ENCODE measurements around the gene TRIM63. TPM values are rescaled to one million over a fixed set of nuclear protein-coding genes. Genes with fewer than 3 reads are reported as not detected.

Gene TRIM63
- total and polyA plus RNA-seq, 2 of the 13 experiments (the other 11 are each of a cell fraction or from before 2014, with no cell fraction given), result not detected

- peak in 1 of 2 experiments; percentile 11; a peak in 1 of 4 replicates for TF ChIP-seq ATF4 (CRISPR knock-in tag; IDR thresholded peaks at IDR 0.05)
- 0 out of 2 replicates have a peak, but pooled peaks have one; percentile 25 for TF ChIP-seq ZNF234 (CRISPR knock-in tag; conservative IDR thresholded peaks at IDR 0.05)
- no peak for TF ChIP-seq TOPORS (CRISPR knock-in tag; IDR thresholded peaks at IDR 0.05)
- TF ChIP-seq SMYD3 (CRISPR knock-in tag; IDR thresholded peaks at IDR 0.05), result no peak
- peak; percentile 55 for TF ChIP-seq ZNF772 (CRISPR knock-in tag; IDR thresholded peaks at IDR 0.05)
- no peak for TF ChIP-seq ZKSCAN1 (IDR thresholded peaks at IDR 0.05; ENCODE audit: low read length)
- no peak for TF ChIP-seq ZNF569 (CRISPR knock-in tag; IDR thresholded peaks at IDR 0.05; ENCODE audit: borderline replicate concordance)
- TF ChIP-seq ZBTB38 (CRISPR knock-in tag; IDR thresholded peaks at IDR 0.05), result peak; percentile 33; the same call in 1 of the 2 replicates
- no peak for TF ChIP-seq ZNF281 (CRISPR knock-in tag; IDR thresholded peaks at IDR 0.05; ENCODE audit: borderline replicate concordance)
- no peak for TF ChIP-seq PTBP1 (IDR thresholded peaks at IDR 0.05; ENCODE audit: low read depth, low read length, poor library complexity, severe bottlenecking)
- peak; percentile 94; the same call in 1 of the 2 replicates for TF ChIP-seq ZBTB1 (CRISPR knock-in tag; IDR thresholded peaks at IDR 0.05; ENCODE audit: borderline replicate concordance)
- no peak; the same call in 1 of the 2 replicates for TF ChIP-seq ZNF713 (CRISPR knock-in tag; IDR thresholded peaks at IDR 0.05)
- TF ChIP-seq TERF1 (CRISPR knock-in tag; IDR thresholded peaks at IDR 0.05), result no peak
- no peak for TF ChIP-seq ZSCAN5A (CRISPR knock-in tag; IDR thresholded peaks at IDR 0.05; ENCODE audit: borderline replicate concordance)
- no peak for TF ChIP-seq THAP9 (CRISPR knock-in tag; IDR thresholded peaks at IDR 0.05; ENCODE audit: borderline replicate concordance)
- no peak for TF ChIP-seq ZNF34 (CRISPR knock-in tag; IDR thresholded peaks at IDR 0.05; ENCODE audit: borderline replicate concordance)
- TF ChIP-seq RFX1 (IDR thresholded peaks at IDR 0.05), result no peak
- peak; percentile 46 for TF ChIP-seq SKI (IDR thresholded peaks at IDR 0.05; ENCODE audit: partially characterized antibody)
- TF ChIP-seq KDM6A (CRISPR knock-in tag; IDR thresholded peaks at IDR 0.05; ENCODE audit: low read depth), result no peak
- no peak for TF ChIP-seq ZNF567 (CRISPR knock-in tag; IDR thresholded peaks at IDR 0.05; ENCODE audit: borderline replicate concordance)
Observed at GRCh38 chr1:26110731-26111529, 43.5 kb upstream of the TRIM63 start (continued).
